ENCODE data around the gene DUS2. TPM values are rescaled to one million over a fixed set of nuclear protein-coding genes. Genes with fewer than 3 reads are reported as not detected.

The DUS2 gene
- total RNA-seq, 1 experiment from 2014 or later = 27.3 TPM

GRCh38 chr16:67986949-67987348, 36.1 kb upstream of the DUS2 start:
- no TSS peak for BruUV-seq (replicated peaks)
- RAD21 ChIA-PET (ENCODE audit: low non-redundant PET in 1 of 2, low total read pairs in 2 of 2, uncharacterized antibody in 2 of 2, unreplicated experiment in 2 of 2) = no interaction called here
- H2AFZ ChIP-seq (ENCODE audit: low read depth, low read length, poor library complexity, severe bottlenecking) = no peak overlapping the region
- TF ChIP-seq SP1 (IDR thresholded peaks at IDR 0.05; ENCODE audit: low read depth) = no peak
- TF ChIP-seq ZFX (IDR thresholded peaks at IDR 0.05) = no peak
- TF ChIP-seq EZH2phosphoT487 (IDR thresholded peaks at IDR 0.05; ENCODE audit: borderline replicate concordance) = no peak
- TF ChIP-seq JUND (IDR thresholded peaks at IDR 0.05) = no peak
- no peak for TF ChIP-seq SIN3A (IDR thresholded peaks at IDR 0.05; ENCODE audit: low read depth)
- TF ChIP-seq REST (IDR thresholded peaks at IDR 0.05; ENCODE audit: low read depth) = no peak
- TF ChIP-seq POLR2AphosphoS5 (IDR thresholded peaks at IDR 0.05; ENCODE audit: low read depth, low read length) = no peak
- no peak for TF ChIP-seq POLR2A (IDR thresholded peaks at IDR 0.05; ENCODE audit: borderline replicate concordance, extremely low read depth, insufficient read depth, insufficient read length)
- TF ChIP-seq FOSL1 (IDR thresholded peaks at IDR 0.05; ENCODE audit: low read depth) = no peak
- TF ChIP-seq MAX (IDR thresholded peaks at IDR 0.05) = no peak
- TF ChIP-seq RAD21 (IDR thresholded peaks at IDR 0.05; ENCODE audit: low read depth) = no peak
- TF ChIP-seq CEBPB (IDR thresholded peaks at IDR 0.05; ENCODE audit: low read depth) = no peak
- TF ChIP-seq CTCF (IDR thresholded peaks at IDR 0.05 in 2 of 3, conservative IDR thresholded peaks at IDR 0.05 in 1 of 3; ENCODE audit: borderline replicate concordance in 1 of 3, insufficient read depth in 1 of 3, low read depth in 2 of 3, low read length in 2 of 3) = no peak
- no peak for TF ChIP-seq EZH2 (IDR thresholded peaks at IDR 0.05)
- TF ChIP-seq SRF (IDR thresholded peaks at IDR 0.05; ENCODE audit: low read depth) = no peak
- no peak for TF ChIP-seq ZBTB33 (IDR thresholded peaks at IDR 0.05; ENCODE audit: extremely low read depth, insufficient replicate concordance, low read length)
- no peak for TF ChIP-seq CBX3 (IDR thresholded peaks at IDR 0.05; ENCODE audit: low read depth)
- no peak for TF ChIP-seq ELF1 (IDR thresholded peaks at IDR 0.05; ENCODE audit: borderline replicate concordance, low read depth)
- TF ChIP-seq EGR1 (IDR thresholded peaks at IDR 0.05; ENCODE audit: low read depth) = no peak
- TF ChIP-seq YY1 (IDR thresholded peaks at IDR 0.05; ENCODE audit: extremely low read depth, insufficient replicate concordance, low read depth, low read length) = no peak
- POLR2A ChIA-PET = no interaction called here
- no peaks in the 10 kb centered on the region for H3K36me3 ChIP-seq (ENCODE audit: control insufficient read depth in 1 of 2, insufficient read depth in 2 of 2, low read length in 2 of 2)
- intact Hi-C loops (cut with micrococcal nuclease) = no loop called here
- no peak overlapping the region for H3K4me2 ChIP-seq (ENCODE audit: low read length)
- no peaks in the 10 kb centered on the region for H3K9me3 ChIP-seq (ENCODE audit: control insufficient read depth in 1 of 2, insufficient read depth in 1 of 2, low read depth in 1 of 2, low read length in 2 of 2)
- H3K9ac ChIP-seq (ENCODE audit: low read length) = no peak overlapping the region
- H3K4me1 ChIP-seq (ENCODE audit: control insufficient read depth in 1 of 2, insufficient read depth in 2 of 2, low read length in 2 of 2) = no peaks in the 10 kb centered on the region
- H3K27ac ChIP-seq (ENCODE audit: low read depth, low read length) = no peak overlapping the region
- H3K9me2 ChIP-seq (ENCODE audit: insufficient read depth) = no peaks in the 10 kb centered on the region
- no peaks in the 10 kb centered on the region for H4K20me1 ChIP-seq (ENCODE audit: insufficient read depth)
- CTCF ChIA-PET = interaction anchor here (0.6 kb wide), 1 partner anchor 54 kb away, joined by 3 read pairs; no protein-coding TSS in a partner anchor
- no peaks in the 10 kb centered on the region for H3K27me3 ChIP-seq (ENCODE audit: insufficient read depth, low read length)
- H3K79me2 ChIP-seq (ENCODE audit: insufficient read depth, low read length) = no peaks in the 10 kb centered on the region
- H3K4me3 ChIP-seq (replicated peaks in 1 of 2; ENCODE audit: low read depth in 1 of 2, low read length in 2 of 2) = no peak overlapping the region
- no peak for DNase-seq (ENCODE audit: low read depth, low spot score)
- ATAC-seq = no peak

Data from HCT116 (cell line).